ENCODE results near the gene AFAP1L2.

GRCh38 chr10:114286921-114287320 lies 117.4 kb downstream of the AFAP1L2 start:
- TF ChIP-seq CTCF (IDR thresholded peaks at IDR 0.05; ENCODE audit: borderline replicate concordance, extremely low read depth, low read length, poor library complexity, severe bottlenecking) (no peak), EZH2 (IDR thresholded peaks at IDR 0.05; ENCODE audit: borderline replicate concordance, low read depth, low read length, severe bottlenecking) (no peak)

All from DND-41 (cell line).